ENCODE results near the gene LHPP.

DNA sequence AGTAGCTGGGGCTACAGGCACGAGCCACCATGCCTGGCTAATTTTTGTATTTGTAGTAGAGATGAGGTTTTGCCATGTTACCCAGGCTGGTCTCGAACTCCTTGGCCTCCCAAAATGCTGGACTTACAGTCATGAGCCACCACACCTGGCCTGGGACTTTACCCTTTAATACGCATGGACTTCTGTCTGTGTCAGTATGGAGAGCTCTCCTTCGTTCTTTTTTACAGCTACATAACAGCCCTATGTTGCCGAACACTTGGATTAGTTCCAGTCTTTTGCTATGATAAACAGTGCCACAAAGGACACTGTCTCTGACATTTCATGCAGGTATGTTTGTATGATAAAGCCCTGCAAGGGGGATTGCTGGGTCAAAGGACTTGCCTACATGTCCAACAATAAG lies 32.0 kb upstream of the LHPP start:
- TF ChIP-seq ZNF70 (CRISPR knock-in tag; IDR thresholded peaks at IDR 0.05) (no peak), RARB (CRISPR knock-in tag; IDR thresholded peaks at IDR 0.05) (no peak), OSR1 (CRISPR knock-in tag; IDR thresholded peaks at IDR 0.05) (no peak), ISL1 (CRISPR knock-in tag; IDR thresholded peaks at IDR 0.05) (no peak), ZFP30 (CRISPR knock-in tag; IDR thresholded peaks at IDR 0.05) (no peak), ARNTL (CRISPR knock-in tag; IDR thresholded peaks at IDR 0.05; ENCODE audit: borderline replicate concordance, low read depth) (no peak), TCF4 (CRISPR knock-in tag; IDR thresholded peaks at IDR 0.05; ENCODE audit: borderline replicate concordance) (no peak), GLIS3 (CRISPR knock-in tag; IDR thresholded peaks at IDR 0.05) (no peak), TOX (CRISPR knock-in tag; IDR thresholded peaks at IDR 0.05; ENCODE audit: borderline replicate concordance) (no peak), CSDC2 (CRISPR knock-in tag; IDR thresholded peaks at IDR 0.05) (no peak), ZNF8 (CRISPR knock-in tag; IDR thresholded peaks at IDR 0.05) (no peak)
- TF ChIP-seq, protein P1, sequence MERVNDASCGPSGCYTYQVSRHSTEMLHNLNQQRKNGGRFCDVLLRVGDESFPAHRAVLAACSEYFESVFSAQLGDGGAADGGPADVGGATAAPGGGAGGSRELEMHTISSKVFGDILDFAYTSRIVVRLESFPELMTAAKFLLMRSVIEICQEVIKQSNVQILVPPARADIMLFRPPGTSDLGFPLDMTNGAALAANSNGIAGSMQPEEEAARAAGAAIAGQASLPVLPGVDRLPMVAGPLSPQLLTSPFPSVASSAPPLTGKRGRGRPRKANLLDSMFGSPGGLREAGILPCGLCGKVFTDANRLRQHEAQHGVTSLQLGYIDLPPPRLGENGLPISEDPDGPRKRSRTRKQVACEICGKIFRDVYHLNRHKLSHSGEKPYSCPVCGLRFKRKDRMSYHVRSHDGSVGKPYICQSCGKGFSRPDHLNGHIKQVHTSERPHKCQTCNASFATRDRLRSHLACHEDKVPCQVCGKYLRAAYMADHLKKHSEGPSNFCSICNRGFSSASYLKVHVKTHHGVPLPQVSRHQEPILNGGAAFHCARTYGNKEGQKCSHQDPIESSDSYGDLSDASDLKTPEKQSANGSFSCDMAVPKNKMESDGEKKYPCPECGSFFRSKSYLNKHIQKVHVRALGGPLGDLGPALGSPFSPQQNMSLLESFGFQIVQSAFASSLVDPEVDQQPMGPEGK (CRISPR knock-in tag; IDR thresholded peaks at IDR 0.05; ENCODE audit: borderline replicate concordance) = no peak
- TF ChIP-seq, protein P2, sequence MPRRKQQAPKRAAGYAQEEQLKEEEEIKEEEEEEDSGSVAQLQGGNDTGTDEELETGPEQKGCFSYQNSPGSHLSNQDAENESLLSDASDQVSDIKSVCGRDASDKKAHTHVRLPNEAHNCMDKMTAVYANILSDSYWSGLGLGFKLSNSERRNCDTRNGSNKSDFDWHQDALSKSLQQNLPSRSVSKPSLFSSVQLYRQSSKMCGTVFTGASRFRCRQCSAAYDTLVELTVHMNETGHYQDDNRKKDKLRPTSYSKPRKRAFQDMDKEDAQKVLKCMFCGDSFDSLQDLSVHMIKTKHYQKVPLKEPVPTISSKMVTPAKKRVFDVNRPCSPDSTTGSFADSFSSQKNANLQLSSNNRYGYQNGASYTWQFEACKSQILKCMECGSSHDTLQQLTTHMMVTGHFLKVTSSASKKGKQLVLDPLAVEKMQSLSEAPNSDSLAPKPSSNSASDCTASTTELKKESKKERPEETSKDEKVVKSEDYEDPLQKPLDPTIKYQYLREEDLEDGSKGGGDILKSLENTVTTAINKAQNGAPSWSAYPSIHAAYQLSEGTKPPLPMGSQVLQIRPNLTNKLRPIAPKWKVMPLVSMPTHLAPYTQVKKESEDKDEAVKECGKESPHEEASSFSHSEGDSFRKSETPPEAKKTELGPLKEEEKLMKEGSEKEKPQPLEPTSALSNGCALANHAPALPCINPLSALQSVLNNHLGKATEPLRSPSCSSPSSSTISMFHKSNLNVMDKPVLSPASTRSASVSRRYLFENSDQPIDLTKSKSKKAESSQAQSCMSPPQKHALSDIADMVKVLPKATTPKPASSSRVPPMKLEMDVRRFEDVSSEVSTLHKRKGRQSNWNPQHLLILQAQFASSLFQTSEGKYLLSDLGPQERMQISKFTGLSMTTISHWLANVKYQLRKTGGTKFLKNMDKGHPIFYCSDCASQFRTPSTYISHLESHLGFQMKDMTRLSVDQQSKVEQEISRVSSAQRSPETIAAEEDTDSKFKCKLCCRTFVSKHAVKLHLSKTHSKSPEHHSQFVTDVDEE (CRISPR knock-in tag; IDR thresholded peaks at IDR 0.05) = no peak

Measured in SK-N-SH treated with all-trans-retinoic acid at 6 μM for 48 hours (cell line).